Activated gamma-delta T cell treated with anti-CD3 and anti-CD28 coated beads, Interleukin-2, amount 50 U/mL, for 16 hours (primary cell): ENCODE data around the gene CDC34.

Experiments
- DNase-seq: peaks from one replicate; pipeline ENCODE4 v3.0.0-alpha.2; 2020; ENCODE audit warnings: low read depth

CDC34 gene

DNA sequence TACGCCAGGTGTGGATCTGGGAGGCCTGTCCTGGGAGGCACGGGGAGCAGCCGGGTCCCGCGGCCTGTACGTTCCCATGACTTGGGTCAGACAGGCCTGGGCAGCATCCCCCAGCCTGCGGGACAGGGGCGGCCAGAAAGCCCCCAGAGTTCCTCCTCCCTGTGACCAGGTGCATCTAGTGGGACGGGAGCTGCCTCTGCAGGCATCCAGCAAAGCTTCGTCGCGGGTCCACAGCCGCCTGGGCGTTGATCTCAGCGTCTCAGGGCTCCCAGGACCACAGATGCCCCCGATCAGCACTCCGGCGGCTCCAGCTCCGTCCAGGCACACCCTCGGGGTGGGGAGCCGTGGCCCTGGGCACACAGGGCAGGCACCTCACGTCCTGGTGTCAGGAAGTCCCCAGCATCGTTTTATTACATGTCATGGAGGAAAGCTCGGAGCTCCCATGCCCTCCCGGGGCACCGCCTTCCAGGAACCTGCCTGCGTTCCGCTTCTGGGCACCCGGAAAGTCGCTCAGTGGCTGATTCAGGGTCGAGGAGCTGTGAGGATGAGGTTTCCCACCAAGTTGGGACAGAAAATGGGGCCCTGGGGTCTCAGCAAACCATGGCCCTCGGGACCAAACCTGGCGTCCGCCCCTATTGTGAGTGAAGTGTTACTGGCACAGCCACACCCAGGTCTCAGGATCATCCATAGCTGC, 10.8 kb downstream of the CDC34 start:
- no peak for DNase-seq

DNA sequence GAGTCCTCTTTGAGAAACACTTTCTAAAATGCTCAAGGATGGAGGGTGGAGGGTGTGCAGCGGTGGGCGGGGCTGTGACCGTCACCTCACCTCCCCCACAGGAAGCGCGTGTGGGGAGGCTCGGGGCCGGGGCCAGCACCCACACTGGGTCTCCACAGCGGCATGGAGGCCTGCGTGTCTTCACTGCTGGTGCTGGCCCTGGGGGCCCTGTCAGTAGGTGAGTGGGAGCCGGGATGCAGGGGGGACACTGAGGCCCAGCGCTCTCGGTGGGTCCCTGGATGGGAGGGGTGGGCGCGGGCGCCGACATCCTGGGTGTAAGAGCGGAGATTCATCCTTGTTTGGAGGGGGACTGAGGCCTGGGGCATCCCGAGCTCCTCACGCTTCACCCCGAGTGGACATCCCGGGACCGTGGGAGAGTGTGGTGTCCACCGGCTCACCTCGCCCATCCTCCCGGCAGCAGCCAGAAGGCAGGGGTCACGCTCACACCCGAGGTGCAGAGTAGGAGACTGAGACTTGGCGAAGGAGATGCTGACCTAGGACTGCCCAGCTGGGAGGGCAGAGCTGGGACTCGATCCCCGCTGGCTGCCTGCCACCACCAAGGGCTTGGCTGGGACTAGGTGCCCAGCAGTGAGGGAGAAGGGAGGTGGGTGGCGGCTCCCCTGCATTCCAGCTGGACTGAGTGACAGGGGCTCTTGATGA, 12.5 kb downstream of the CDC34 start, which contains the start of gene GZMM:
TSS of gene GZMM (plus strand) at position 144 of the 699 bp plus-strand sequence. CDS start at position 163, 19 bp downstream.
- peak; percentile 69 for DNase-seq

DNA sequence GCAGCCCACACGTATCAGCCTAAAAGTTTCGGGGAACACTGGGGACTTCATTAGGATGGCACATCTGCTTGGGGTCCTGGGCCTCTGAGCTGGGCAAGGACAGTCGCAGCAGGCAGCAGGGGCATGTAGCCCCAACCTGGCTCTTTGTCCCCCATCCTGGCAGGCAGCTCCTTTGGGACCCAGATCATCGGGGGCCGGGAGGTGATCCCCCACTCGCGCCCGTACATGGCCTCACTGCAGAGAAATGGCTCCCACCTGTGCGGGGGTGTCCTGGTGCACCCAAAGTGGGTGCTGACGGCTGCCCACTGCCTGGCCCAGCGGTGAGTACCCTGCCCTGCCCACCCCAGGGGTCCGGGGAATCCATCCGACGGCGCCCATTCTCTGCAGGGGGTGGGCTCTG, 15.6 kb downstream of the CDC34 start:
- DNase-seq, result no peak

GRCh38 chr19:547836-548720, 16.5 kb downstream of the CDC34 start:
- DNase-seq, result no peak

- no peak for DNase-seq
These were observed 17.6 kb downstream of the CDC34 start for GRCh38 chr19:548886-549830.

DNA sequence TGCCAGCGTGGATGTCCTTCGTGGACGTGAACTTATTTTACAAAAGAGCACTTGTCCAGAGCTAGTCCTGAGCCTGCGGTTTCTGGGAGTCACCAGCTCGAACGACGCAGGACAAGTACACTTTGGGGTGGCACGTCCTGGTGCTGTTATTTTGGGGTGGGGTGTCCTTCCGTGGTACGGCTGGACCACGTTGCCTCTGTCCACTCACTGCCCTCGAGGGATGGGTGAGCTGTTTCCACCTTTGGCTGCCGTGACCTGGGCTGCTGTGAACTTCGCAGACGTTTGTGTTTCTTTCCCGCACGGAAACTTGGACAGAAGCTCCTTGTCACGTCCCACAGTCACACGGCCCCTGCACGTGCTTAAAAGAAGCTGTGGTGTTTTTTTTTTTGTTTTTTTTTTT, 23.3 kb downstream of the CDC34 start:
- DNase-seq, result no peak

DNA sequence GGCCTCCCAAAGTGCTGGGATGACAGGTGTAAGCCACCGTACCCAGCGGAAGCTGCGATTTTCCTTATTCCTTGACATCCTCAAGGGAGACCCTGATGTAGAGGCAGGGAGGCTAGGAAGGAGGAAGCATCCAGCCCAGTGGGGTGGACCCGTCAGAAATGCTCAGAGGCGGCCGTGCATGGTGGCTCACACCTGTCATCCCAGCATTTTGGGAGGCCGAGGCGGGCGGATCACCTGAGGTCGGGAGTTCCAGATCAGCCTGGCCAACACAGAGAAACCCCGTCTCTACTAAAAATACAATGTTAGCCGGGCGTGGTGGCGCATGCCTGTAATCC, 23.9 kb downstream of the CDC34 start:
- no peak for DNase-seq

DNA sequence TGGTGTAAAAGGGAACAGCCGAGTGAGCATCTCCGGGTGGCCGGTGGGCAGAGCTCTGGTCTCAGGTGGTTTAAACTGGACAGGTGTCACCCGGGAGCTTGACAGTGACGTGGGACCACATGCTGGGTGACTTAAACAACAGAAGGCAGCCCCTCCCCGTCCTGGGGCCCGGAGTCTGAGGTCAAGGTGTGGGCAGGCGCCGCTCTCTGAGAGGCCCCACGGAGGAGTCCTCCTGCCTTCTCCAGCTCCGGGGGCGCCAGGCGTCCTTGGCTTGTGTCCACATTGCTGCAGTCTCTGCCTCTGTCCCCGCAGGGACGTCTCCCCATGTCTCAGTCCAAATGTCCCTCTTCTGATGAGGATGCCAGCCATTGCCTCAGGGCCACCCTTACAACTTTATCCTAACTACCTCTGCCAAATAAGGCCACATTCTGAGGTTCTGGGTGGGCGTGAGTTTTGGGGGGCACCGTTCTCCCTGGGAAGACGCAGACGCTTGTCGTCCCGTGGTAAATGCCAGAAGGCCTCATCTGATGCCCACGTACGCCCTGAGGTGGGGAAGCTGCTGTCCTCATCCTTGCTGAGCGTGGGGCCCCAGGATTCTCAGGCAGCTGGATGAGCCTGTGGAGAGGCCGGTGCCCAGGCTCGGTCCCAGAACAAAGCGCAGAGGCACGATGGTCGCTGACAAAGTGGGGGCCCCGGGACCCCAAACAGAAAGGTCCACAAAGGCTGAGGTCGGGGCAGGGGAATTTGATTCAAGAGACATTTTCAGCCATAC, 25.2 kb downstream of the CDC34 start:
- DNase-seq, result no peak

DNA sequence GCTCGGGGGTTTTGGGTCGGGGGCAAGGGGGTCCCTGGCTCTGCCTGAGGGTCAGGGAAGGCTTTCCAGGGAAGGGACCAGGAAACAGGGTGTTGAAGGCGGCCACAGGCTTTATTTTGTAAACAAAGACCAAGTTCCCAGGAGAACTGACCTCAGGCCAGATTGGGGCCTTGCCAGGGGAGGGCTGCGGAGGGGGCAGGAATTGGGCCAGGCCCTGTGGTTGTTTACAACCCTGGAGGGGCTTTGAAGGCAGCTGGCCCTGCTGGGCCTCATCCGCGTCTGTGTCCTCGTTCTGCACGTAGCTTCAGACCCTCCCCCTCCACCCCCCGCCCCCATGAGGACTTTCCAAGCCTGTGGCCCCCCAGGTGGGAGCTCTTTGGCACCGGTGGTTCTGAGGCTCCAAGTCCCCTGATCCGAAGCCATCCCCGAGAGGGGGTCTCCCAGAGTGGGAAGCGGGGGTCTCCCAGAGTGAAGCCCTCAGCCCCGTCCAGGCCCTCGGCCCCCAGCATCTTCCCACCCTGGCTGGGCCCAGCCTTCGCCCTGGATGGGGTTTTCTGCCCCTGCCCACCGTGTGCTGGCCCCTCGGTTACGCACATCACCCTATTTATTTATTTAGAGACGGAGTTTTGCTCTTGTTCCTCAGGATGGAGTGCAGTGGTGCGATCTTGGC, 27.3 kb downstream of the CDC34 start:
- no peak for DNase-seq

DNA sequence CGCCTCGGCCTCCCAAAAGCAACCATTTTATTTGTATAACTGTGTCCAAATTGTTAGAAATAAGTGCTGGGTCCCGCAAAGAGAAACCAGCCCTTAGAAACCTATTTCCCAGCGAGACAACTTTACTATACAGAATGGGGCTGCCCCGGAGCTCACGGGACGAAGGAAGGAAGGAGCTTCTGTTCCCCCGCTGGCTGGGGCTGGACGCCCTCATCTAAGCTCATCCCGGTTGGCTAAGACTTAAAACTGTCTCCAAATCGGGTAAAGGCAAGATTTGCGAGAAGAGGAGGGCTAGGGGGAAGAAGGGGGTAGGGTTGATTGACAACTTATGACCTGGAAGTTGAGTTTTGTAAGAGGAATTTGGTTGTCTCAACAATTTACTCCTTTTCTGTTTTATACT, 28.6 kb downstream of the CDC34 start:
- DNase-seq, result no peak

DNA sequence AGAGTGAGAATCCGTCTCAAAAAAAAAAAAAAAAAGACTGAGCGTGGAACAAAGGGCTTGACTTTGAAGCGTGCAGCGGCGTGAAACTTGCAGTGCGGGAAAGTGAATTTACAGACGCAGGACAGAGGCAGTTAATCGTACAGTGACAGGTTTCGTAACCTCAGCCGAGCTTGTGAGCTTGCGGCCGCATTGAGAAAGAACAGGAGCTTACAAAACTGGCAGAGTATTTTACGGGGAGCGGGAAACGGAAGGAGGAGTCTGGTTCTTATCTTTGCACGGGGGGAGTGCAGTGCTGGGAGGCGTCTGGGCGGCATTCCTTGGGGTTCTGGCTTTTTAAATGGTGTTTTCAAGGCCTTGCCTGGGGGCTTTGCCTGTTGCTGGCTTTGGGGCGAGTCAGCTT, 34.8 kb downstream of the CDC34 start:
- no peak for DNase-seq

GRCh38 chr19:566844-567243, 35.3 kb downstream of the CDC34 start:
- DNase-seq, result no peak

GRCh38 chr19:567296-567900, 35.8 kb downstream of the CDC34 start:
- no peak for DNase-seq

DNA sequence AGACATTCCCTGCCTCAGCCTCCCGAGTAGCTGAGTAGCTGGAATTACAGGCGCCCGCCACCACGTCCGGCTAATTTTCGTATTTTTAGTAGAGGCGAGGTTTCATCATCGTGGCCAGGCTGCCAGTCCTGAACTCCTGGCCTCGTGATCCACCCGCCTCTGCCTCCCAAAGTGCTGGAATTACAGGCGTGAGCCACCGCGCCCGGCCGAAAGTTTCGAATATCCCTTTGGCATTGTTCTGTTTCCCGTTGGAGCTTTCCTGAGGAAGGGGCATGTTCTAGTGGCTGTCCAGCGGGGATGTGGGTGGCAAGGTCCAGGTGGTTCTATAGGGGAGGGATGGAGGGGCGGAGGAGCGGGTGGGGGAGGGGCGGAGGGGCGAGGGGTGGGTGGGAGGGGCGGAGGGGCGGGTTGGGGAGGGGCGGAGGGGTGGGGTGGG, 38.7 kb downstream of the CDC34 start:
- no peak for DNase-seq

DNA sequence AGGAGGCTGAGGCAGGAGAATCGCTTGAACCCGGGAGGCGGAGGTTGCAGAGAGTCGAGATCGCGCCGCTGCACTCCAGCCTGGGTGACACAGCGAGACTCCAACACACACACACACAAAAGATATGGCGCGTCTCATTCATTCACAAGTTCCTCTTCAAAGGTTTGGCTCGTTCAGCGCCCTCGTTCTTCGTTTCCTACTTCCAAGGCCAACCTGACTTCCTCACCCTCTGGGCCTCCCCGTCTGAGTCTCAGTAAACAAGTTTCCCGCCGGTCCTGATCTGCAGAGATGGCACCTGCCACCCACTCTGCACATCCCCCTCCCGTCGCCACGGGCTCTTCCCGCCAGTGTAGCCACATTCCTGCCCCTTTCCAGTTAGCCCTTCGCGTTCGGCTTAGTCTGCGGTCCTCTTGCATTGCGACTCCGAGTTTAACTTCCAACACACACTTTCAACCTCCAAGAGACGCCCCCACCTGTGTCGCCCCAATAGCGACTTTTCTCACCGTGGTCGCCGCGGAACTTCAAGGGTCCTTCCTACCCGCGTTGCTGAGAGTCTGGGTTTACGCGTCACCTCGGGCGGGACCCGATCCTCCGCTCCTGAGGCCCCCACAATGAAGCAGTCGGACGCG, 39.5 kb downstream of the CDC34 start:
- DNase-seq, result no peak

GRCh38 chr19:571566-571974, 40.0 kb downstream of the CDC34 start:
- no peak for DNase-seq

DNA sequence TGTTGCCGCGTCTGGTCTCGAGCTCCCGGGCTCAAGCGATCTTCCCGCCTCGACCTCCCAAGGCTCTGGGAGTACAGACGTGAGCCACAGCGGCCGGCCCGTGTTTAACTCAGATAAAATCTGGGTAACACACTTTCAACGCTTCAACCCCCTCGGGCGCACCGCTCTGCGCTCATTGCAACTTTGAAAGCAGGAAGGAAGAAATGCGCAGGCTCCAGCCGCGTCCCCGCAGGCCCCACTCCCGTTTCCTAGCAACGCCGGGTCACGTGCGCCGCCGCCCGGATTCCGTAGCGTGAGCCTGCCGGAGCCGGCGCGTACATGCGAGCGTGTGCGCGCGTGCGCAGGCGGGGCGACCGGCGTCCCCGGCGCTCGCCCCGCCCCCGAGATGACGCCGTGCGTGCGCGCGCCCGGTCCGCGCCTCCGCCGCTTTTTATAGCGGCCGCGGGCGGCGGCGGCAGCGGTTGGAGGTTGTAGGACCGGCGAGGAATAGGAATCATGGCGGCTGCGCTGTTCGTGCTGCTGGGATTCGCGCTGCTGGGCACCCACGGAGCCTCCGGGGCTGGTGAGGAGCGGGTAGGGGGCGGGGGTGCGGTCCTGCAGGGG, 40.7 kb downstream of the CDC34 start, which contains the start of gene BSG:
TSS of gene BSG (plus strand) at position 457 of the 603 bp plus-strand sequence. CDS start at position 496, 39 bp downstream.
- peak; percentile 97 for DNase-seq

GRCh38 chr19:572743-573518, 41.4 kb downstream of the CDC34 start:
- DNase-seq, result no peak
